CD4-positive, alpha-beta T cell (primary cell): ENCODE data around the gene FAM186B. TPM values are rescaled to one million over a fixed set of nuclear protein-coding genes. Genes with fewer than 3 reads are reported as not detected.

Experiments
- ATAC-seq: fragments of 200-7000 bp; cut with Tn5 transposase; one replicate; pipeline ENCODE4 v1.10.0; 2022; ENCODE audit warnings: mild to moderate bottlenecking; ENCODE audit not compliant: poor library complexity
- CTCF ChIA-PET: fragments of 350-600 bp; sonication (Branson Sonifier 250); formaldehyde crosslinking; loops from one replicate; lab custom pipeline; 2021; ENCODE audit warnings: antibody characterized with exemption, inconsistent platforms; lab: Charles Lee
- POLR2A ChIA-PET: fragments of 350-600 bp; sonication (Branson Sonifier 250); formaldehyde crosslinking; loops from one replicate; lab custom pipeline; 2021; ENCODE audit warnings: antibody characterized with exemption, inconsistent platforms; lab: Charles Lee
- DNase-seq, 14 experiments: peaks; one replicate each; pipeline ENCODE4 v3.0.0-alpha.2; 2013 to 2020; ENCODE audit warnings: mixed read lengths in 2 of 14
- H3K27ac ChIP-seq, 2 donors: one replicate each; pipeline versions ENCODE4 v1.5.1 to v1.7.0; 2013; ENCODE audit warnings: low read length in 2 of 2, low read depth in 1 of 2, mild to moderate bottlenecking in 1 of 2
- H3K27me3 ChIP-seq, 2 experiments: 1 replicate in 1 of 2; 2 replicates in 1 of 2; pipeline versions ENCODE4 v1.6.1 to v1.7.0; 2013; ENCODE audit warnings: low read length in 2 of 2, control low read depth in 1 of 2, mild to moderate bottlenecking in 1 of 2, moderate library complexity in 1 of 2; ENCODE audit not compliant: insufficient read depth in 2 of 2, control insufficient read depth in 1 of 2
- H3K36me3 ChIP-seq: one replicate; pipeline ENCODE4 v1.6.1; 2013; ENCODE audit warnings: low read length, control low read depth; ENCODE audit not compliant: insufficient read depth
- H3K4me1 ChIP-seq: one replicate; pipeline ENCODE4 v1.6.1; 2013; ENCODE audit warnings: low read length, control low read depth; ENCODE audit not compliant: insufficient read depth
- H3K4me3 ChIP-seq: one replicate; pipeline ENCODE4 v1.5.1; 2013; ENCODE audit warnings: mild to moderate bottlenecking, low read length, moderate library complexity
- H3K9me3 ChIP-seq, 2 experiments: 1 replicate in 1 of 2; 2 replicates in 1 of 2; pipeline versions ENCODE4 v1.6.1 to v1.7.0; 2013; ENCODE audit warnings: low read length in 2 of 2, mild to moderate bottlenecking in 2 of 2, control low read depth in 1 of 2, moderate library complexity in 1 of 2; ENCODE audit not compliant: control insufficient read depth in 1 of 2, insufficient read depth in 1 of 2
- H3K27ac Mint-ChIP-seq: one replicate; pipeline ENCODE4 v1.8.0; 2020; ENCODE audit warnings: mixed read lengths
- H3K27me3 Mint-ChIP-seq: one replicate; pipeline ENCODE4 v1.8.0; 2021; ENCODE audit warnings: mixed read lengths
- H3K36me3 Mint-ChIP-seq: one replicate; pipeline ENCODE4 v1.8.0; 2021; ENCODE audit warnings: low read depth, mixed read lengths
- H3K4me1 Mint-ChIP-seq: one replicate; pipeline ENCODE4 v1.8.0; 2021; ENCODE audit warnings: low read depth, mixed read lengths
- H3K4me3 Mint-ChIP-seq: one replicate; pipeline ENCODE4 v1.8.0; 2020; ENCODE audit warnings: mild to moderate bottlenecking, mixed read lengths
- H3K9me3 Mint-ChIP-seq: one replicate; pipeline ENCODE4 v1.8.0; 2020; ENCODE audit warnings: mixed read lengths
- CTCF ChIP-seq: fragments of 200-600 bp; IDR thresholded peaks from one replicate; pipeline ENCODE4 v1.8.0; 2022; ENCODE audit warnings: antibody characterized with exemption, mild to moderate bottlenecking
- intact Hi-C, 2 experiments: fragments of 100-400 bp; cut with DNase I in 1 of 2; cut with micrococcal nuclease in 1 of 2; formaldehyde crosslinking; loops; one replicate each; pipeline versions ENCODE4 v1.15.1 to v1.9.0; 2023 to 2025; cut with DNase I, micrococcal nuclease
- total RNA-seq, 174 experiments: library from RNA in 2 of 174; stranded (reverse) in 2 of 174; gene quantifications; one replicate each; pipeline ENCODE4 v1.2.3 and lab custom pipeline; 2021 to 2026

Gene FAM186B
- total RNA-seq, 2 experiments from 2014 or later, result 0.64 to 0.74 TPM

DNA sequence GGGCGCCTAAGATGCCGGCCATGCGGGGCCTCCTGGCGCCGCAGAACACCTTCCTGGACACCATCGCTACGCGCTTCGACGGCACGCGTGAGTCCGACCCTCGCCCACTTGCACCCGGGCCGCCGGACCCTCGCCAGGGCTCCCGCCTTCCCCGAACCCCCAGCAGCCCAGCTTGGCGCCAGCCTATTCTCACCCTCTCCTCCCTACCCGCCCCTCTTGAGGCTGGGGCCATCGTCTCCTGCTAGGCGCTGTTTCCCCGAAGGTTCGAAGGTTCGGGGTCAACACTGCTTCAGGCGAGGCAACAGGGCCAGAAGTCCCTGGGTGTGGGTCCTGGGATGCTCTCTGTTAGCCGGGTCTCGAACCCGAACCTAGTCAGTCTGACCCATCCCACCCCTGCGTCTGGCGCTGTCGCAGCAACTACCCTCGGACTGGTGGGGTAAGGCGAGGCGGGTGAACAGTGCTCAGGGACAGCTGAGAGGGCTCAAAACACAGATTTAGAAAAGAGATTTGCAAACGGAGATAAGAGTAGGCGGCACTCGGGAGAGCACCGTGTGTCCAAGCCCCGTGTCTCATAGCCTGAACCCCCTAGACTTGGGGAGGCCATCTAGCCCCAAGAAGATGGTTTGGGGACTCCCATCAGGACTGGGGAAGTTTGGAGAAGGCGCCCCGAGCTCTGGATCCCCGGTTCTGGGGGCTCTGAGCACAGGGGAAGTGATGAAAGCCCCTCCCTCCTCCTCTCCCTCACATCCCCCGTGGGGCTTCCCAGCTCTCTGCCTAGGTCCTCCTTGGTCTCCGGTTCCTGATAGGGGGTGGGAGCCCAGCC is 65.8 kb downstream of the FAM186B start:
- Mint-ChIP-seq H3K4me3 (peak overlapping the region; percentile 85), H3K4me1 (peaks cover 28% of the 10 kb centered on the region), H3K27ac (peak overlapping the region; percentile 36), H3K9me3 (no peaks in the 10 kb centered on the region), H3K36me3 (no peaks in the 10 kb centered on the region), H3K27me3 (peaks cover 5% of the 10 kb centered on the region)
- no peaks in the 10 kb centered on the region for H3K9me3 ChIP-seq
- H3K27me3 ChIP-seq, result peaks cover 0 to 7% of the 10 kb centered on the region in 2 experiments
- peak in 3 of 14 experiments; percentile 14 to 40 (median 26) for DNase-seq
- no peak for ATAC-seq
- H3K36me3 ChIP-seq, result no peaks in the 10 kb centered on the region
- no peak overlapping the region for H3K27ac ChIP-seq
- peaks cover 32% of the 10 kb centered on the region for H3K4me1 ChIP-seq
- TF ChIP-seq CTCF, result no peak
- H3K4me3 ChIP-seq, result peak overlapping the region; percentile 28
- intact Hi-C loops, result no loop called here
- CTCF ChIA-PET, result no interaction called here
- POLR2A ChIA-PET, result interaction anchor here (0.7 to 1.7 kb wide), 2 partner anchors 28 to 217 kb away, joined by 4 to 8 read pairs; partner anchors contain the start of genes MCRS1 and TROAP

- peak; percentile 82 to 95 (median 90) for DNase-seq
- no peaks in the 10 kb centered on the region for H3K9me3 ChIP-seq
- no peaks in the 10 kb centered on the region for H3K36me3 ChIP-seq
- CTCF ChIA-PET, result interaction anchor here (0.5 to 1.6 kb wide), 4 partner anchors 15 to 180 kb away, joined by 3 to 6 read pairs (median 3); partner anchors contain the start of gene PRPF40B
- TF ChIP-seq CTCF, result no peak
- peaks cover 32% of the 10 kb centered on the region for H3K4me1 ChIP-seq
- H3K4me3 ChIP-seq, result peak within 1 kb of the TSS; percentile 57
- peak; percentile 93 for ATAC-seq
- no peak within 1 kb of the TSS for H3K27ac ChIP-seq
- H3K27me3 Mint-ChIP-seq, result peaks cover 5% of the 10 kb centered on the region
- no peaks in the 10 kb centered on the region for H3K36me3 Mint-ChIP-seq
- H3K27me3 ChIP-seq, result peaks cover 0 to 7% of the 10 kb centered on the region in 2 experiments
- H3K27ac Mint-ChIP-seq, result no peak within 1 kb of the TSS
- peak within 1 kb of the TSS; percentile 86 for H3K4me3 Mint-ChIP-seq
- H3K9me3 Mint-ChIP-seq, result no peaks in the 10 kb centered on the region
- intact Hi-C loops, result no loop called here
- peaks cover 28% of the 10 kb centered on the region for H3K4me1 Mint-ChIP-seq
- POLR2A ChIA-PET, result interaction anchor here (0.7 to 1.7 kb wide), 4 partner anchors 28 to 216 kb away, joined by 4 to 8 read pairs (median 6); partner anchors contain the start of genes MCRS1, SPATS2 and TROAP
Observed at GRCh38 chr12:49538510-49539403, 66.7 kb downstream of the FAM186B start, which contains the start of gene KCNH3. TSS of gene KCNH3 (plus strand) at chr12:49539030. CDS start at chr12:49539417, 387 bp downstream.
